ENCODE measurements around the gene PLEK.

PLEK gene

DNA sequence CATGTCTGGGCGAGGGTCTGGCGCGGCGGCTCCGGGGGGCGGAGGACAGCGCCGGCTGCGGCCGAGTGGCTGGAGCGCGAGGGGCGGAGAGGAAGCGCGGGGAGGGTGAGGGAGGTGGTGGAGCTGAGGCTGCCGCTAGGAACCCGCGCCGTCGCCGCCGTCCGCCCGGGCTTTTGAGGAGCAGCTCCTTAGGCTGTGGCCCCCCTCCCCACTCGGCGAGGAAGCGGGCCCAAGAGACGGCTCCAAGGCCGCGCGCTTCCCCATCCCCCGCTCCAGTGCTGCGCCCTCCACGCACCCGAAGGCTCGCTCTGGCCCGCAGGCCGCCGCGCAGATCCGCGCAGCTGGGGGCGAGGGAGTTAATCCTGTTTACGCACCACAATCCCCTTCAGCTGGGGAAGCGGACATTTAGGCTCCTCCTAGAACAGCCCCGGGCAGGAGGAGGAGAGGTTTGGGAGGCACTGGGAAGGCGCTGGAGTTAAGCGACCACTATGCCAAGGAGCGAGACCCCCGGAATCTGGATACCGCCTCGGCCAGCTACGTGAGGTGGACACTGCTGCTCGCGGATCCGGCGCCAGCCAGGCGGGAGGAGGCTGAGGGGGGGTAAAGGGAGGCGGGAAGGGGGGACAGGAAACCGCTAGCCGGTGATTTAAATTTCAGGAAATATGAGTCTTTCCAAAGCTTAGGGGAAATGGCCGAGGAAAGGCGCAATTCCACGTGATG is 45.5 kb upstream of the PLEK start, which contains the start of gene CNRIP1 (continued):
- TF ChIP-seq ZNF37A (tag by site-specific recombination; IDR thresholded peaks at IDR 0.05): no peak
- TF ChIP-seq ZNF623 (tag by site-specific recombination; IDR thresholded peaks at IDR 0.05): no peak
- TF ChIP-seq ZNF155 (tag by site-specific recombination; IDR thresholded peaks at IDR 0.05): no peak
- no peak for TF ChIP-seq ZSCAN16 (tag by site-specific recombination; IDR thresholded peaks at IDR 0.05)
- TF ChIP-seq ZNF266 (tag by site-specific recombination; IDR thresholded peaks at IDR 0.05; ENCODE audit: low read depth): no peak; the same call in 1 of the 2 replicates
- TF ChIP-seq ZBTB44 (tag by site-specific recombination; IDR thresholded peaks at IDR 0.05): no peak
- no peak for TF ChIP-seq KLF10 (tag by site-specific recombination; IDR thresholded peaks at IDR 0.05)
- peak; percentile 91 for TF ChIP-seq ZNF398 (tag by site-specific recombination; IDR thresholded peaks at IDR 0.05)
- no peak for TF ChIP-seq ZNF707 (tag by site-specific recombination; IDR thresholded peaks at IDR 0.05)
- TF ChIP-seq ZNF664 (tag by site-specific recombination; IDR thresholded peaks at IDR 0.05): no peak
- peak; percentile 57; the same call in 1 of the 2 replicates for TF ChIP-seq ZNF76 (tag by site-specific recombination; IDR thresholded peaks at IDR 0.05; ENCODE audit: borderline replicate concordance, low read depth)
- TF ChIP-seq ZNF416 (tag by site-specific recombination; IDR thresholded peaks at IDR 0.05): no peak
- TF ChIP-seq ZBTB11 (tag by site-specific recombination; conservative IDR thresholded peaks at IDR 0.05; ENCODE audit: low read depth): 0 out of 2 replicates have a peak, but pooled peaks have one; percentile 33
- TF ChIP-seq RBAK (tag by site-specific recombination; IDR thresholded peaks at IDR 0.05): no peak
- TF ChIP-seq ZNF146 (tag by site-specific recombination; IDR thresholded peaks at IDR 0.05): no peak
- TF ChIP-seq ZNF549 (tag by site-specific recombination; IDR thresholded peaks at IDR 0.05): no peak
- peak; percentile 81 for TF ChIP-seq ZNF335 (tag by site-specific recombination; conservative IDR thresholded peaks at IDR 0.05)
- TF ChIP-seq ZNF488 (tag by site-specific recombination; IDR thresholded peaks at IDR 0.05): no peak
- TF ChIP-seq, protein P1, sequence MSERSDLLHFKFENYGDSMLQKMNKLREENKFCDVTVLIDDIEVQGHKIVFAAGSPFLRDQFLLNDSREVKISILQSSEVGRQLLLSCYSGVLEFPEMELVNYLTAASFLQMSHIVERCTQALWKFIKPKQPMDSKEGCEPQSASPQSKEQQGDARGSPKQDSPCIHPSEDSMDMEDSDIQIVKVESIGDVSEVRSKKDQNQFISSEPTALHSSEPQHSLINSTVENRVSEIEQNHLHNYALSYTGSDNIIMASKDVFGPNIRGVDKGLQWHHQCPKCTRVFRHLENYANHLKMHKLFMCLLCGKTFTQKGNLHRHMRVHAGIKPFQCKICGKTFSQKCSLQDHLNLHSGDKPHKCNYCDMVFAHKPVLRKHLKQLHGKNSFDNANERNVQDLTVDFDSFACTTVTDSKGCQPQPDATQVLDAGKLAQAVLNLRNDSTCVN (tag by site-specific recombination; optimal IDR thresholded peaks at IDR 0.05): peak; percentile 95
- TF ChIP-seq ZNF830 (tag by site-specific recombination; IDR thresholded peaks at IDR 0.05; ENCODE audit: low read depth): no peak
- no peak for TF ChIP-seq ZNF837 (tag by site-specific recombination; IDR thresholded peaks at IDR 0.05)
- no peak for TF ChIP-seq ZNF10 (tag by site-specific recombination; IDR thresholded peaks at IDR 0.05)
- TF ChIP-seq ZNF16 (tag by site-specific recombination; IDR thresholded peaks at IDR 0.05; ENCODE audit: low read depth): no peak
- TF ChIP-seq, protein P2, sequence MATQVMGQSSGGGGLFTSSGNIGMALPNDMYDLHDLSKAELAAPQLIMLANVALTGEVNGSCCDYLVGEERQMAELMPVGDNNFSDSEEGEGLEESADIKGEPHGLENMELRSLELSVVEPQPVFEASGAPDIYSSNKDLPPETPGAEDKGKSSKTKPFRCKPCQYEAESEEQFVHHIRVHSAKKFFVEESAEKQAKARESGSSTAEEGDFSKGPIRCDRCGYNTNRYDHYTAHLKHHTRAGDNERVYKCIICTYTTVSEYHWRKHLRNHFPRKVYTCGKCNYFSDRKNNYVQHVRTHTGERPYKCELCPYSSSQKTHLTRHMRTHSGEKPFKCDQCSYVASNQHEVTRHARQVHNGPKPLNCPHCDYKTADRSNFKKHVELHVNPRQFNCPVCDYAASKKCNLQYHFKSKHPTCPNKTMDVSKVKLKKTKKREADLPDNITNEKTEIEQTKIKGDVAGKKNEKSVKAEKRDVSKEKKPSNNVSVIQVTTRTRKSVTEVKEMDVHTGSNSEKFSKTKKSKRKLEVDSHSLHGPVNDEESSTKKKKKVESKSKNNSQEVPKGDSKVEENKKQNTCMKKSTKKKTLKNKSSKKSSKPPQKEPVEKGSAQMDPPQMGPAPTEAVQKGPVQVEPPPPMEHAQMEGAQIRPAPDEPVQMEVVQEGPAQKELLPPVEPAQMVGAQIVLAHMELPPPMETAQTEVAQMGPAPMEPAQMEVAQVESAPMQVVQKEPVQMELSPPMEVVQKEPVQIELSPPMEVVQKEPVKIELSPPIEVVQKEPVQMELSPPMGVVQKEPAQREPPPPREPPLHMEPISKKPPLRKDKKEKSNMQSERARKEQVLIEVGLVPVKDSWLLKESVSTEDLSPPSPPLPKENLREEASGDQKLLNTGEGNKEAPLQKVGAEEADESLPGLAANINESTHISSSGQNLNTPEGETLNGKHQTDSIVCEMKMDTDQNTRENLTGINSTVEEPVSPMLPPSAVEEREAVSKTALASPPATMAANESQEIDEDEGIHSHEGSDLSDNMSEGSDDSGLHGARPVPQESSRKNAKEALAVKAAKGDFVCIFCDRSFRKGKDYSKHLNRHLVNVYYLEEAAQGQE (tag by site-specific recombination; IDR thresholded peaks at IDR 0.05): 0 out of 2 replicates have a peak, but pooled peaks have one; percentile 5
- peak; percentile 7; the same call in 1 of the 2 replicates for TF ChIP-seq KLF9 (tag by site-specific recombination; IDR thresholded peaks at IDR 0.05; ENCODE audit: low read depth)
- peak; percentile 54 for TF ChIP-seq SP7 (tag by site-specific recombination; IDR thresholded peaks at IDR 0.05)
- TF ChIP-seq ZNF132 (tag by site-specific recombination; IDR thresholded peaks at IDR 0.05; ENCODE audit: borderline replicate concordance): no peak
- TF ChIP-seq ZNF521 (tag by site-specific recombination; IDR thresholded peaks at IDR 0.05): no peak

Measured in HEK293 (cell line).